Glomerular visceral epithelial cell (primary cell): ENCODE measurements around the gene DUOXA2.

Source experiments
- DNase-seq: peaks from one replicate; pipeline ENCODE4 v3.0.0-alpha.2; 2016; ENCODE audit errors: extremely low spot score

Gene DUOXA2

DNA sequence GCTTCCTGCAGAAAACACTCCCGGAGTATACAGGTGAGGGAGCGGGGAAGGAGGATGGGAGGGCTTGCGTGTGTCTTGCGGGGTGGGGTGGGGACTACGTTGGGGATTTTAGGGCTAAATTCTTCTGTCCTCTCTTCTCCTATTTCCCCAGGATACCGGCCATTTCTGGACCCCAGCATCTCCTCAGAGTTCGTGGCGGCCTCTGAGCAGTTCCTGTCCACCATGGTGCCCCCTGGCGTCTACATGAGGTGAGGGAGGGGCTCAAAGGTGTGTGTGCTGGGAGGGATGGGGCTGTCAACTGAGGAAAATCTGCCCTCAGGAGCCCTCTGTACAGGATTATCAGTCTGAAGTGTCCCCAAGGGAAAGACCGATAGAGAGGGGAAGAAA lies 22.2 kb downstream of the DUOXA2 start:
- no peak for DNase-seq

DNA sequence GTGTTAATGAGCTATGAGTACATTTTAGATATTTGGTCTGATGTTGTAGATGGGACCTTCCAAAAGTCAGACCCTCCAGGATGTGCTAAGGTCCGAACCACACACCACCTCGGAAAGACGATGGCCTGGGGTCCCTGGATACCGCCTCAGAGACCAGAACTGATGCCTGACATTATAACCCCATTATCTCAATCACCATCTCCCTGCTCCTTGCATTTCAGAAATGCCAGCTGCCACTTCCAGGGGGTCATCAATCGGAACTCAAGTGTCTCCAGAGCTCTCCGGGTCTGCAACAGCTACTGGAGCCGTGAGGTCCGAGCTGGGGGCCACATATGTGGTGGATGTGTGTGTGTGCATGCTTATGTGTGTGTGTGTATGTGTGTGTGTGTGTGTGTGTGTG lies 23.6 kb downstream of the DUOXA2 start:
- no peak for DNase-seq

GRCh38 chr15:45138814-45139765 lies 25.0 kb downstream of the DUOXA2 start:
- DNase-seq = no peak

DNA sequence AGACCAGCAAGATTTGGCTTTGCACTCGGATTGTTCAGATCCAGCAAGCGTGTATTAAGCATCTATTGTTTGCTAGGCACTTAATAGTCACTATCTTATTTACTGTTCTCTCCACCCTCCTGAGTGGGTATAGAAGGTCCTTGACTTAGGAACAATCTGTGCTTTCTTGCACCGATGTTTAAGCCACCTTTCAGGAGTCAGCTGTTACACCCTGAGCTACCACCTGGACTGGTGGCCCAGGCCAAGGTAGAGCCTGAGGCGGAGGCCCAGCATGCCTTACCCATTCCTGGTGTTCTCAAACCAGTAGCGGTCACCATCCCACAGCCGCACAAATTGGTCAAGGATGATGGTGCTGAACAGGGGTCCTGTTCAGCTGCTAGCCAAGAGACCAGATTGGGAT lies 25.6 kb downstream of the DUOXA2 start:
- DNase-seq = no peak

GRCh38 chr15:45140557-45141250 lies 26.6 kb downstream of the DUOXA2 start:
- DNase-seq = no peak

GRCh38 chr15:45141386-45141785 lies 27.3 kb downstream of the DUOXA2 start:
- no peak for DNase-seq

GRCh38 chr15:45143056-45143455 lies 28.9 kb downstream of the DUOXA2 start:
- no peak for DNase-seq

DNA sequence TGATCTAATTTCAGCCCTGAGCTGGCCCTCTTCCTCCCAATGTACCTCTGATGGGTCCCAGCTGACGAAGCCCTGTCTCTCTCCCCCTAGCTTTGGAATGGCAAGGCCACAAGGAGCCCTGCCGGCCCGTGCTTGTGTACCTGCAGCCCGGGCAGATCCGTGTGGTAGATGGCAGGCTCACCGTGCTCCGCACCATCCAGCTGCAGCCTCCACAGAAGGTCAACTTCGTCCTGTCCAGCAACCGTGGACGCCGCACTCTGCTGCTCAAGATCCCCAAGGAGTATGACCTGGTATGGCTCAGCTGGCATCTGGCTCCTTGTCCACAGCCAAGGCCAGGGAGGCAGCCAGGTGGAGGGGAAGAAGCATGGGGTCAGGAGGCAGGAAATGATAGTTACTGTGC lies 29.8 kb downstream of the DUOXA2 start:
- DNase-seq = no peak

GRCh38 chr15:45144775-45145174 lies 30.6 kb downstream of the DUOXA2 start:
- no peak for DNase-seq

DNA sequence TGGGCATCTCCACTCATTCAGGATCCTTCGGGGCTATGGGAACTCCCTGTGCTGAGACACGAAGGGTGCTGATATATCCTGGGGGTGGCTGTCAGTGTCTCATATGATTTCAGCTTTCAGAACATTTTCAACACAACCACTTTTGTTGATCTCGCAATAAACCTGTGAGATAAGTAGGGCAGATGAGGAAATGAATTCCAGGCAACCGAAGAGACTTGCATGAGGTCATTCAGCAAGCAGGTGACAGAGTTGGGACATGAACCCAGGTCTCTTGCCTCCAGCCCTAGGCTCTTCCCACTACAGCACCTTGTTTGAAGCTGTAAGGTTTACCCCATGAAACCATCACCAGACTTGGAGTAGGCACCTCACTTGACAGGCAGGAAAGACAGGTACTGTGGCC lies 32.3 kb downstream of the DUOXA2 start:
- DNase-seq = no peak

- no peak for DNase-seq
Observed at GRCh38 chr15:45147606-45148005, 33.5 kb downstream of the DUOXA2 start.

- no peak for DNase-seq
Observed at GRCh38 chr15:45148076-45149059, 34.2 kb downstream of the DUOXA2 start.

- no peak for DNase-seq
Observed at GRCh38 chr15:45149060-45149459, 34.9 kb downstream of the DUOXA2 start.

DNA sequence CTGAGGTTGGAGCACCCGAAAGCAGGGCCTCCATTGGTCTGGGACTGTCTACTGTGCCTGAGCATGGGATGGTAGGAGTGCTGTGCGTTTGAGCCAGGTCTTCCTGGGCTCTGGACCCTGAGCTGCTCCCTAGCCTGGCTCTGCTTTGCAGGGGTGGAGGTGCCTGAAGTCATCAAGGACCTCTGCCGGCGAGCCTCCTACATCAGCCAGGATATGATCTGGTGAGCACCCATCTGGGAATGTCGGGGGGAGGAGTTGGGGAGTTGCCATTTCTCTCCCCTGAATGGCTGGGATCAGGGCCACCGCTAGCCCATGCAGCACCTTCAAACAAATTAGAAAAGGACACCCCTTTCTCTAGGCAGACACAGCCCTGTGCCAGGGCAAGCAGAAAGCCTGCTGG lies 36.4 kb downstream of the DUOXA2 start:
- DNase-seq = no peak

GRCh38 chr15:45150997-45151396 lies 36.9 kb downstream of the DUOXA2 start:
- no peak for DNase-seq

GRCh38 chr15:45151998-45152828 lies 38.1 kb downstream of the DUOXA2 start:
- no peak for DNase-seq

DNA sequence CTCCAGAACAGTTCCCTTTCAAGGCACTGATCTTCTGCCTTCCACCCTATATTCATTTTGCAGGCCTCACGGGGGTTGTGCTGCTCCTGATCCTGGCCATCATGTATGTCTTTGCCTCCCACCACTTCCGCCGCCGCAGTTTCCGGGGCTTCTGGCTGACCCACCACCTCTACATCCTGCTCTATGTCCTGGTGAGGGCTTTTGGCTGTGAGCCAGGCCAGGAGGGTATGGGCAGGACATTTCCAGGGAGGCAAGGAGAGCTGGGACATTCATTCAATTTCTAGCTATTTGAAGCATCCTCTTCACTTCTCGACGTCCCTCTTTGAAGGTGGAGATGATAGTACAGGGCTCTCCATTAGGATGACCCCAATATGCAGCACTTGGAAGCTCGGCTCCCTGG lies 41.6 kb downstream of the DUOXA2 start:
- DNase-seq = no peak

- DNase-seq = no peak
Observed at GRCh38 chr15:45156744-45157455, 42.8 kb downstream of the DUOXA2 start.

GRCh38 chr15:45157974-45158373 lies 43.8 kb downstream of the DUOXA2 start:
- peak; percentile 51 for DNase-seq

- DNase-seq = no peak
Observed at GRCh38 chr15:45161666-45162065, 47.5 kb downstream of the DUOXA2 start.
